SK-N-SH treated with all-trans-retinoic acid at 6 μM for 48 hours (cell line): ENCODE data around the gene ARFIP2.

Source experiments
- ARNTL ChIP-seq: fragments of 450-650 bp; formaldehyde crosslinking; IDR thresholded peaks from 2 replicates; pipeline ENCODE4 v1.5.0; 2020; ENCODE audit warnings: low read depth, mild to moderate bottlenecking, moderate library complexity, borderline replicate concordance
- ESRRG ChIP-seq: fragments of 250-450 bp; sonication (Bioruptor Pico); IDR thresholded peaks from 2 replicates; pipeline ENCODE4 v1.6.1; 2021; ENCODE audit warnings: mild to moderate bottlenecking
- GLIS3 ChIP-seq: fragments of 250-450 bp; sonication (Bioruptor Pico); IDR thresholded peaks from 2 replicates; pipeline ENCODE4 v1.5.0; 2020; ENCODE audit warnings: mild to moderate bottlenecking, moderate library complexity
- ISL1 ChIP-seq: fragments of 250-450 bp; sonication (Bioruptor Pico); IDR thresholded peaks from 2 replicates; pipeline ENCODE4 v2.1.2; 2022; ENCODE audit warnings: mild to moderate bottlenecking, moderate library complexity
- OSR1 ChIP-seq: fragments of 250-450 bp; sonication (Bioruptor Pico); IDR thresholded peaks from 2 replicates; pipeline ENCODE4 v1.8.0; 2022; ENCODE audit warnings: moderate library complexity, mild to moderate bottlenecking, inconsistent platforms
- POU6F1 ChIP-seq: fragments of 250-450 bp; sonication (Bioruptor Pico); IDR thresholded peaks from 2 replicates; pipeline ENCODE4 v1.8.0; 2021; ENCODE audit warnings: low read depth, mild to moderate bottlenecking, moderate library complexity, borderline replicate concordance
- ZFP30 ChIP-seq: fragments of 450-650 bp; formaldehyde crosslinking; IDR thresholded peaks from 2 replicates; pipeline ENCODE4 v1.5.0; 2022; ENCODE audit warnings: mild to moderate bottlenecking, moderate library complexity
- TF ChIP-seq, protein P1 (sequence below): fragments of 250-450 bp; sonication (Bioruptor Pico); IDR thresholded peaks from 2 replicates; pipeline ENCODE4 v1.5.1; 2020; ENCODE audit warnings: low read depth, mild to moderate bottlenecking, moderate library complexity

DNA sequence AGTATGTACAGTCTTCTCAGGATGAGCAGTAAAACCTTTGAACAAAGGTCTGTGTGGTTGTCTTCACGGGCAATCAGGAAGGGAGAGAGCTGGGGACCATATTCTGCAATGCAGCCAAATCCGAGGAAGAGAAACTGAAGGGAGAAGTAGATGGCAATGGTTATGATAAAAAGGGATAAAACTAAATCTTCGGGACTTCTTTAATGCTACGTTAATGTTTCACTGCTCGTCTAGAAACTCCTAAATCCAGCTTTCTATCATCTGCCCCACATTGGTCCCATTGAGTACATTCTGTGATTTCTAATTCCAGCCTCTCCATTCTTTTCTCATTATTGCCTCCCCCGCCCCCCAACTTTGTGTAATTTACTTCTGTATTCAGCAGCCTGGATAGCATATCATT is 1.9 kb upstream of the ARFIP2 start:
- TF ChIP-seq GLIS3 (no peak), ZFP30 (no peak), ARNTL (no peak), ESRRG (CRISPR knock-in tag) (no peak), POU6F1 (CRISPR knock-in tag) (no peak), OSR1 (CRISPR knock-in tag) (no peak), ISL1 (CRISPR knock-in tag) (no peak)
- TF ChIP-seq, protein P1, sequence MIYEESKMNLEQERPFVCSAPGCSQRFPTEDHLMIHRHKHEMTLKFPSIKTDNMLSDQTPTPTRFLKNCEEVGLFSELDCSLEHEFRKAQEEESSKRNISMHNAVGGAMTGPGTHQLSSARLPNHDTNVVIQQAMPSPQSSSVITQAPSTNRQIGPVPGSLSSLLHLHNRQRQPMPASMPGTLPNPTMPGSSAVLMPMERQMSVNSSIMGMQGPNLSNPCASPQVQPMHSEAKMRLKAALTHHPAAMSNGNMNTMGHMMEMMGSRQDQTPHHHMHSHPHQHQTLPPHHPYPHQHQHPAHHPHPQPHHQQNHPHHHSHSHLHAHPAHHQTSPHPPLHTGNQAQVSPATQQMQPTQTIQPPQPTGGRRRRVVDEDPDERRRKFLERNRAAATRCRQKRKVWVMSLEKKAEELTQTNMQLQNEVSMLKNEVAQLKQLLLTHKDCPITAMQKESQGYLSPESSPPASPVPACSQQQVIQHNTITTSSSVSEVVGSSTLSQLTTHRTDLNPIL (CRISPR knock-in tag): no peak
